Stimulated activated CD4-positive, alpha-beta T cell treated with anti-CD3 and anti-CD28 coated beads, Interleukin-4, amount 100 ng/mL, for 4 hours (primary cell): ENCODE measurements around the gene ARHGAP31.

Experiments used
- DNase-seq, 2 experiments: peaks; one replicate each; pipeline ENCODE4 v3.0.0-alpha.2; 2020

Gene ARHGAP31

GRCh38 chr3:119396870-119397269 is 102.7 kb downstream of the ARHGAP31 start:
- no peak for DNase-seq

DNA sequence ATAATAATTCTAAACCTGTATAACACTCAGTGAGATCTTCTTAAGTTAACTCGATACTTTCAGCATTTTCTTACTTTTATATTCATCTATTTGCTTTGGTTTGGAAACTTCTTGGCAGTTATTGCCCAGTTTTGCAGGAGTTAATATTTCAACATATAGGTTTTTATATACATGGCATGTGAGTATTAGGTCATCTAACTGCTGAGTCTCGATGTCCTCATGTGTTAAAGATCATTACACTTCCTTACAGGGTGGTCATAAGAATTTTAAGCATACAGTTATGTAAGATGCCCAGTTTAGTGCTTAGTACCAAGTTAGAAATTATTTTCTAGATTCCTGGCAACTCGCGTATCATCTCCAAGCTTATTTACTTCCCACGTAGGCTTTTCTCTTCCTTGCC is 106.3 kb downstream of the ARHGAP31 start:
- DNase-seq: no peak

- DNase-seq: no peak
Measured at GRCh38 chr3:119401069-119401468, 106.9 kb downstream of the ARHGAP31 start.

DNA sequence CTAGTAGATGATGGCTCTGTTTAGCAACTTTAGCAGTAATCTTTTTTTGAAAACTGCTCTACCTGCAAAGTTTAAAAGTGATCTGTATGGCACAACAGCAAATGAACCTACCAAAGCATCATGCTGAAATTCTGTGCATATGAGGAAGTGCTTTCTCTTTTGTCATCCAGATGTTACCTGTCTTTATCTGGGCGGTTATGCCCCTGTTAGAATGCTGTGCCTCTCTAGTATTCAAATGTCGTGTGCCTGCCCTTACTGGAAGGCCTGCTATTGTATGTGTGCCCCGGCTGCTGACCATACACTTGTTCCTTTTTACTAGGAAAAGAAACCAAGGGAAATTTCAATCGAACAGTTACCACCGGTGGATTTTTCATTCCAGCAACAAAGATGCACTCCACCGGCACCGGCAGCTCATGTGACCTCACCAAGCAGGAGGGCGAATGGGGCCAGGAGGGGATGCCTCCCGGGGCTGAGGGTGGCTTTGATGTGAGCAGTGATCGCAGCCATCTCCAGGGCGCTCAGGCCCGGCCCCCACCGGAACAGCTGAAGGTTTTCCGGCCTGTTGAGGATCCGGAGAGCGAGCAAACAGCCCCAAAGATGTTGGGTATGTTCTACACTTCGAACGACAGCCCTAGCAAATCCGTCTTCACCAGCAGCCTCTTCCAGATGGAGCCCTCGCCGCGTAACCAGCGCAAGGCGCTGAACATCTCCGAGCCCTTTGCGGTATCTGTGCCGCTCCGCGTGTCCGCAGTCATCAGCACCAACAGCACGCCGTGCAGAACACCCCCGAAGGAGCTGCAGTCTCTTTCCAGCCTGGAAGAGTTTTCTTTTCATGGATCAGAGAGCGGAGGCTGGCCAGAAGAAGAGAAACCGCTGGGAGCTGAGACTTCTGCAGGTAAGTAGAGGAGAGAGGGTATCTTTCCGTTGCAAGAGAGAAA is 107.6 kb downstream of the ARHGAP31 start:
- DNase-seq: no peak

- no peak for DNase-seq
Measured at GRCh38 chr3:119402791-119403190, 108.6 kb downstream of the ARHGAP31 start.

GRCh38 chr3:119403201-119403600 is 109.0 kb downstream of the ARHGAP31 start:
- DNase-seq: no peak

DNA sequence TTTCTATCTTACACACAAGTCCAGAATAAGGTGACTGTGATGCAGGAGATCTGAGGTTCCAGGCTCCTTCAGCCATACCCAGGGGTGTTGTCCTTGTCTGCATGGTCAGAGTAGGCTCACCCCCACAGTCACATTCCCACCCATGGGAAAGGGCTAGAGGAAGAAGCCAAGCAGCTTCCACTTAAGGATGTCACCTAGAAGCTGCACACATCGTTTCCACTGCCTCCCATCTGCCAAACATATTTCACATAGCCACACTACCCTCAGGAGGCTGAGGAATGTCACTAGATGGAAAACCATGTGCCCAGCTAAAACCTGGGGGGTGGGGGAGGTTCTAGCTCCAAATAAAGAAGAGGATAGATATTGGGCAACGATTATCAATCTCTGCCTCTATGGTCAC is 111.1 kb downstream of the ARHGAP31 start:
- DNase-seq: no peak

- DNase-seq: no peak
Measured at GRCh38 chr3:119408243-119408950, 114.2 kb downstream of the ARHGAP31 start.

DNA sequence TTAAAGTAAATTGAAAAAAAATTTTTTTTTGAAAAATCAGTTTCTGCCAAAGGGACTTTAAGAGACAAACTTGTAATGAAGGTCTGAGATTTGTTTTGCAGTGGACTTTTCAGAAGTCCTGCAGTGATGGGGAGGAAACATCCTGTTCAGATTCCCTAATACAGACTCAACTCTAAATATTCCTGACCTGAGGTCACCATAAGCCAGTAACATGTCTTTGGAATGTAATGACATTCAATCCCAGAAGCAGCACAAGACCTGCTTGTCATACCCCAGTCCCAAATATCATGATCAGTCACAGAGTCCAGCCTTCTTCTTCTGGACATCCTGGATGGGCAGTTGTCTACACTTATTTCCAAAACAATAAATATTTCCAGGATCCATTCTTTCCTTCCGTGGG is 115.7 kb downstream of the ARHGAP31 start:
- no peak for DNase-seq

- DNase-seq: no peak
Measured at GRCh38 chr3:119413603-119414280, 119.6 kb downstream of the ARHGAP31 start.

DNA sequence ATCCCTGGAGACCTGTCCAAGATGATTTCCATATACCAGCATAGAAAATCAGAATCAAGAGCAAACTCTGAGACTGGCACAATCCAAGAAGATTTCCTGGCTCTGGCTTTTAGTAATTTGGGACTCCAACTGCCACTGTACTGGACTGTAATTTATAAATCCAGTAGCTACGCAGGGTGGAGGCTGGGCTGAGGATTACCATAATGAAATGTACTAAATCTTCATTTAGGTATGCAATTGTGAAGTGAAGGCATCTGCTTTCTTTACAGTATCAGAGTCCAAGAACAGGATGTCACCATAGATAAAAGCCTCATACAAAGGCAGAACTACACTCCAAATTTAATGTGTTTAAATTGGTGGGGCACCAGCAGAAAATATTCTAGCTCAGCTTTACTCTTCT is 122.7 kb downstream of the ARHGAP31 start:
- no peak for DNase-seq

DNA sequence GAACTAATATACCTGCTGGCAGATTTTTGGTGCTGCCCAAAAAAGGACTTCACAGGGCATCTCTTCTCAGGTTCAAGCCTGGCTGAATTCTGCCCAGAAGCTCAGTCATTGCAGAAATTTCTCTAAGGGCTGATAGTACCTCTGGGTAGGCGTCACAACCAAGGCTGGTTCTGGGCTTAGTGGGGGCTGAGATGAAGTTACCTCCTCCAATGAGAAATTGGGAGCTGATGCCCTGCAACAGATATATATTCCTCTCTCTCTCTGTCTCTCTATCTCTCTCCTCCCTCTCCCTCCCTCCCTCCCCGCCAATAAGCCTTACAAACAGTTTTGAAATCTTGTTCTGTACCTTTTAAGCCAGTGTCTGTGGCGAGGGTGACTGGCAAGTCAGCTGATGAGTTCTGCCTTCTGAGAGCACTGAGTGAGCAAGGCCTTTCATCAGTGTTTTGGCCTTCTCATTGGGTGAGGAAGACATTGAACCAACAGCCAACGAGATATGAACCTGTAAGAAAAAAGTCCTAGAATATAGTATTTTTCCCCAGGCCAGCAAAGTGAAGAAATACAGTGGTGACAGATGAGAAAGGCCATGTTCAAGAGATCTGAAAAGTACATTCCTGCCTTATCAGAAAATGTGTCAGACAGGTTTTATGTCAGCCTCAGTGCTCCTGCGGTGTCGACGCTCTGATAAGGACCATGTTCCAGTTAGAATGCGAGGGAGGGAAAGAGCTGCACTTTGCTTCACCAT is 123.8 kb downstream of the ARHGAP31 start:
- no peak for DNase-seq

DNA sequence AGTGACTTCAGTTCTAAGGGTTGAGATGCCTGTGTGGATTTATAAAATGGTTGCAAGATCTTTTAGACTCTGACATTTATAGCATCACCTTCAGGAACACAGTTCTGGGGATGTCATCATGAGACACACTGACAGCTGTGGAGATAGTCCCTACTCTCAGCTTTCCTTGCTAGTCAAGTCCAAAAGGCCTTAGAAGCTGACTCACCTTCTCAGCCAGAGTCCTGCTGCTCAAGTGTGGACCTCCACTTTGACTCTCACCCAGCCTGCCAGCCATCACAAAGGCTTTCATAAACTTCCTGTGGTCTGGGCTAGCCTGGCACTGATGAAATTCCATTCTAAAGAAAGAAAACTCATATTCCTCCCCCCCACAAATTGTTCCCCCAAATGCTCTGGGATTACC is 124.5 kb downstream of the ARHGAP31 start:
- DNase-seq: no peak

- DNase-seq: no peak
Measured at GRCh38 chr3:119420196-119420595, 126.0 kb downstream of the ARHGAP31 start.

GRCh38 chr3:119427669-119428068 is 133.5 kb downstream of the ARHGAP31 start:
- DNase-seq: no peak

DNA sequence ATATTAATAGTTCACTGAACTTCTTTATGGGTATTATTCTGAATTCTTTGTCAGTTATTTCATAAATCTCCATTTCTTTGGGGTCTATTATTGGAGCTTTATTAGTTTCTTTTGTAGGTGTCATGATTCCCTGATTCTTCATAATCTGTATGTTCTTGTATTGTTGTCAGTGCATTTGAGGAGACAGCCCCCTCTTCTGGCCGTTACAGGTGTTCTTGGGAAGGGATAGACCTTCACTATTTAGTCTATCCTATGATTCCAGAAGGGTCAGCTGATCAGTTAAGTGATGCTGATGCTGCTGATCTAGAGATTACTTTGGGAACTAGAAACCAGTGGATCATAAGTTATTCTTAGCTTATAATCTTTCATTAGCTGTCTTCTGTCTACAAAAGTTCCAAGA is 134.4 kb downstream of the ARHGAP31 start:
- no peak for DNase-seq

DNA sequence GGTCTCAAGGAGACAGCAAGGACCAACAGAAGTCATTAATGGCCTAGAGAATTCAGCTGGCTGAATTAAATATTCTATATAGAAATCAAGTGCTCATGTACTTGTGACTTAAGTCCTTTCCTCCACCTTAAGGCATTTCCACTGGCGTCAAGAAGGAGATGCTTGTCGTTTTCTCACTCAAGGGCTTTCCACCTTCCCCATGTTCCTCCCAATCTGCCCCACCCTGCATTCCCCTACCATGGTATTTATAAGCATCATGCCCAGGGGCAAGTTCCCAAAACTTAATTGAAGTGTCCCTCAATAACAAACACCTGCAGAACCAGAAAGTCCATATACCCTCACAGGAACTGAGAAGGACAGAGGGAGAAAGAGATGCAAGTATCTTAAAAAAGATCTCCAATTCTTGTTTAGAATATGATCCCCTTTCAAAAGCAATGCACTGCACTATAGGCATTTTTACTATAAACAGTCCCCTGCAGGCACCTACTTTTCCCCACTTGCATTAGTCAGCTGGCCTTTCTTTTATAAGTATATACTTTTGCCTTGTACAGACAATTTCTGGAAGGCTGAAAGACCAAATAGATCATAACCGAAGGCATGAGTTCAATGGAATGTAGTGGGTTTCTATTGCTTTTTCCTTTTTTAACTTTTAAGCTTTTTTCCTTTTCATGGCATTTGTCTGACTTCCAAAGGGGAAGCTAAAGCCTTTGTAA is 139.6 kb downstream of the ARHGAP31 start:
- DNase-seq: no peak

DNA sequence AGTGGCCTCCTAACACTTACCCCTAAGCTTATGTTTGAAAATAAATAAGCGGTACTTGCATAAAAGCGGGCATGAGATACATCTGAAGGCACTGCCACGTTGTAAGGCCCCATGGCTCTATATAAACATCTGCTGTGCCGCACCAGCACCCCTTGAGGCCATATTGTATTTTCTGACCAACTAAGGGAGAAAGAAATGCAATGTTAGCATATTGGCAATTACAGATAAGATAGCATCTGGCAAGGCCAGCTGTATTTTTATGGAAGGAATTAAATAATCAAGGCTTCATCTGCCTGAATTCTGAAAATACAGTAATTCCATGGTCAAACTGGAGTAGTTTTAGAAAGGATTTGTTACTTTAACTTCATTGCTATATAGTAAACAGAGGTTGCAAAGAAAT is 140.5 kb downstream of the ARHGAP31 start:
- DNase-seq: no peak

DNA sequence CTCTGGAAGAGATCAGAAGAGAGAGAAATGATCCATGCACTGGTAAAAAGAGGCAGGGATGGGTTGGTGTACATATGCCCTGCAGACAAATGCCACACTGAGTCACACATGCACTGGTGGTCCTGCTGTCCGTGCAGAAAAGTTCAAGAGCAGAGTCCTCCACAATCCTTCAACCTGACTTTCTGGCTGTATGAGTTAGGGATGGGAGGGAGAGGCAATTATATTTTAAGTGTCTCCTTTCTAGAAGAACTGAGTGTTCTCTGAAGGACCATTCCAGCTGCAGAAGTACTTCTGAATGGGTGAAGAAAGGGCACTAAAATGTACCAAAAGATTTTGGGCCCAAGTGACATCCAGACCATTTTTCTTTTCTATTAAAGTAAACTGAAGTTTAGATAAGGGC is 142.8 kb downstream of the ARHGAP31 start:
- no peak for DNase-seq

- no peak for DNase-seq
Measured at GRCh38 chr3:119437691-119438258, 143.6 kb downstream of the ARHGAP31 start.

DNA sequence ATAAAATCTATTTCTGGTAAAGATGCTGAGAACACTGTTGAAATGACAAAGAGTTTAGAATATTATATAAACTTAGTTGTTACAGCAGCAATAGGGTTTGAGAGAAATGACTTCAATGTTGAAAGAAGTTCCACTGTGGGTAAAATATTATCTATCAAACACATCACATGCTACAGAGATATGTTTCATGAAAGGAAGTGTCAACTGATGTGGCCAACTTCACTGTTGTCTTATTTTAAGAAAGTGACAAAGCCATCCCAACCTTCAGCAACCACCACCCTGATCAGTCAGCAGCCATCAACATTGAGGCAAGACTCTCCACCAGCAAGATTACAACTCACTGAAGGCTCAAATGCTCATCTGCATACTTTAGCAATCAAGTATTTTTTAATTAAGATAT is 149.0 kb downstream of the ARHGAP31 start:
- DNase-seq: no peak

DNA sequence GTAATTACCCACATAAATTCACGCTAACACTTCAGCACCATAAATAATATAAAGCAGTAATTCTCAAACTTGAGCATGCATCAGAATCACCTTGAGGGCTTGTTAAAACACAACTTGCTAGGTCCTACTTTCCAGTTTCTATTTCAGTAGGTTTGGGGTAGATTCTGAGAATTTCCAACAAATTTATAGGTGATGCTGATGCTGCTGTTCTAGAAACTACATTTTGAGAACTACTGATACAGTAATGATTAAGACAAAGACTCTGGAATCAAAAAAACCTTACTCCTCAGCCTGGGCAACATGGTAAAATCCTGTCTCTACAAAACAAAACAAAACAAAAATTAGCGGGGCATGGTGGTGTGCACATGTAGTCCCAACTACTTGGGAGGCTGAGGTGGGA is 150.4 kb downstream of the ARHGAP31 start:
- no peak for DNase-seq
